Activated effector memory CD4-positive, alpha-beta T cell treated with Interleukin-2 at 50 U/mL for 16 hours (primary cell): ENCODE data around the gene COQ8B.
A peak's percentile ranks its signal among the peaks of the same experiment; 100 is the strongest.
"Not testable (repeated sequence)": the region's sequence is repeated elsewhere in the genome, so short reads cannot be mapped to it uniquely, and the experiment has no call there.

Experiments
- DNase-seq: peaks from one replicate; pipeline ENCODE4 v3.0.0-alpha.2; 2020

COQ8B gene

DNA sequence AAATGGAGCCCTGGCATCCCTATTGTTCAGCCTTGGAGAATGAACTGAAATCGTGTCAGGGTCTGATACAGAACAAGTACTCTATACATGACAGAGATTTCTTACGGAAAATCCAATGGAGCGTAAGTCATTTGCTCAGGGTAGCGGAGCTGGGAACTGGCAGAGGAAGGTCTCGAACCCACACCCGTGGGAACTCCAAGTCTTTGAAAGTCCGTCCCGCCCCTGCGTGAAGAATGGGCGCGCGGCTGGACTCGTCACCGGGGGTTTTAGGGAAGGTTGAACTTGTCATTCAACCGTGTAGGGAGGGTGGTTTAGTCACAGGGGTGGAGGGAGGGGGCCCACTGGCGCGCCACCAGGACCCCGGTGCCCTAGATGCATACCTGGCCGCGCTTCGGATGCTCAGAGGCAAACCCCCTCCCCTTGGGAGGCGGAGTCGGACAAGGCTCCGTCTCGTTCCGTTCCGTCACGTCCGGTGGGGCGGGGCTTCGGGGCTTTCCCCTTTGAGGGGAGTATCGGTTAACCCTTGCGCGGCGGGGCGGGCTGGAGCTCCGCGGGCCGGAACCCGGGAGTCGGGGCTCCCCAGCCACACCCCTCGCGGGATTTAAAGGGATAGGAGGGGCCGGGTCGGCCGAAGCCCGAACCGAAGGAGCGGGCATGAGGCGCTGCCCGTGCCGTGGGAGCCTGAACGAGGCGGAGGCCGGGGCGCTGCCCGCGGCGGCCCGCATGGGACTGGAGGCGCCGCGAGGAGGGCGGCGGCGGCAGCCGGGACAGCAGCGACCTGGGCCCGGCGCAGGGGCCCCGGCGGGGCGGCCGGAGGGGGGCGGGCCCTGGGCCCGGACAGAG is at the start of gene COQ8B, which contains the start of gene ITPKC:
Gene COQ8B (minus strand): TSS at position 405 of the 843 bp plus-strand sequence. CDS start 2,254 bp downstream, outside the sequence.
Gene ITPKC (plus strand): TSS at position 631 of the 843 bp plus-strand sequence. CDS start 24 bp downstream, at position 655.
- peak; percentile 98 for DNase-seq

DNA sequence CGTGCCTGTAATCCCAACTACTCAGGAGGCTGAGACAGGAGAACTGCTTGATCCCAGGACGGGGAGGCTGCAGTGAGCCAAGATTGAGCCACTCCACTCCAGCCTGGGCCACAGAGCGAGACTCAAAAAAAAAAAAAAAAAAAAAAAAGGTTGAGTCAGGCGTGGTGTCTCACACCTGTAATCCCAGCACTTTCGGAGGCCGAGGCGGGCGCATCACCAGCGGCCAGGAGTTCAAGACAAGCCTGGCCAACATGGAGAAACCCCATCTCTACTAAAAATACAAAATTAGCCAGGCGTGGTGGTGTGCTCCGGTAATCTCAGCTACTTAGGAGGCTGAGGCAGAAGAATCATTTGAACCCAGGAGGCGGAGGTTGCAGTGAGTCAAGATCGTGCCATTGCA is 49.7 kb upstream of the COQ8B start:
- not testable (repeated sequence) for DNase-seq

DNA sequence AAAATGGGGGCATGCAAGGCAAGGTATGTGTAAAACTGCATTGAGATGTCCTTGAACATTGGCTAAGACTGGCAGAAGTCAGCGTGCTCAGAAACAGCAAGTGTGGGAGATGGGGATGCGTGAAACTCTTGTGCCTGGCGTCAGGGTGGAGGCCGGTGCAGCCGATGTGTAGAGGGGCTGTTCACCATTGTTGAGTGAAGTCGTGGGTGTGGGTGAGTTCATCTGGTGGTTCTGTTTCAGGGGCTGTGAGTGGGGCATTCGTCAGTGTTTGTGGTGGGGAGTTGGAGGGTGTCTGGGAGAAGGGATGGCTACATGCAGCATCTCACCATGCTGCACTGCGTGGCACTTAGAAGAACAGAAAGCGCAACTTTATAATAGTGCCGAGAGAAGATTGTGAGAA is 47.3 kb upstream of the COQ8B start:
- no peak for DNase-seq

DNA sequence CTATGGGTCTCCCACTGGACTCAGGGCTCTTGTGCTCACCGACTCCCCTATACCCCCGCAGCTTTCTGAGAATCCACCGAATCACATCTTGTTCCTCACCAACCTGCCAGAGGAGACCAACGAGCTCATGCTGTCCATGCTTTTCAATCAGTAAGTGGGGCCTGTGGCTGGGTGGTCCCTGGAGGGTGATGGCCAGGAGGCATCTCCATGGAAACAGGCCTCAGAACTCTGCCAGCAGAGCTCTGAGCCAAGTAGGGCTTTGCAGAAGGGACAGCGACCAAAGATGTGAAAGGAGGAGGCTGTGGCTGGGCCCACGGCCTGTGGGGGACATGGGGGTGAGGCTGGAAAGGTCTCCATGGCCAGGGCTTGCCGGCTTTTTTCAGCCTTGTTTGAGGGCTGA is 46.8 kb upstream of the COQ8B start:
- no peak for DNase-seq

DNA sequence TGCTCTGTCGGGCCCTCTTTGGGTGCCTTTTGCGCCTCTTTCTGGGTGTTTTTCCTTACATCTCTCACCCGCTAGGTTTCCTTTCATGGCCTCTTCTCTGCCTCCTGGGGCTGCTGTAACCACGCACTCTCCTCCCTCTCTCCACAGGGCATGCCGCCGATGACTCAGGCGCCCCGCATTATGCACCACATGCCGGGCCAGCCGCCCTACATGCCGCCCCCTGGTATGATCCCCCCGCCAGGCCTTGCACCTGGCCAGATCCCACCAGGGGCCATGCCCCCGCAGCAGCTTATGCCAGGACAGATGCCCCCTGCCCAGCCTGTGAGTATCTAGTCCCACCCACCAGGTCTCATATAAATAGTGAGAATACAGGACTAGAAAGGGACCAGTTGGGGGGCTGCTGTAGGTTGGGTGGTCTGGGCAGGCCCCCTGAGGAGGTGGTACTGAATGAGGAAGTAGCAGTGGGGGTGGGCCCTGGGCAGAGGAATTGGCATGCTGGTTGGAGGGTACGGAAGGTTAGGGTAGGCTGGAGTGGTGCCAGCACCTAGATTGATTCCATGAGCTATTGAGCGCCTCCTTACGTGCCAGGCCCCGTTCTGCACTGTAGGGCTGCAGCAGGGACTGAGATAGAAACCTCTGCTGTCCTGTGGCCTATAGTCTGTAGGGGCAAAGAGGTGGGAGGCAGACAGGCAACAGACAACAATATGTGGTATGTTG is 46.2 kb upstream of the COQ8B start:
- no peak for DNase-seq

DNA sequence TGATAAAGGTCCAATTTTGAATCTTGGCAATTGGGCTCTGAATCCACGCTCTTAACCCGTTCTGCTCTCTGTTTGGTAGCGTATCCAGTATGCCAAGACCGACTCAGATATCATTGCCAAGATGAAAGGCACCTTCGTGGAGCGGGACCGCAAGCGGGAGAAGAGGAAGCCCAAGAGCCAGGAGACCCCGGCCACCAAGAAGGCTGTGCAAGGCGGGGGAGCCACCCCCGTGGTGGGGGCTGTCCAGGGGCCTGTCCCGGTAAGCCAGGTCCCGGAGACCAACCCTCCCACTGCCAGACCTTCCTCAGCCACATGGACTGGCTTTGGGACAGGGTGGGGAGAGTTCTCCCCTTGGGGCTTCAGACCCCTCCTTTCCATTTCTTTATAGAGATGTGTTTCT is 42.7 kb upstream of the COQ8B start:
- DNase-seq = no peak

DNA sequence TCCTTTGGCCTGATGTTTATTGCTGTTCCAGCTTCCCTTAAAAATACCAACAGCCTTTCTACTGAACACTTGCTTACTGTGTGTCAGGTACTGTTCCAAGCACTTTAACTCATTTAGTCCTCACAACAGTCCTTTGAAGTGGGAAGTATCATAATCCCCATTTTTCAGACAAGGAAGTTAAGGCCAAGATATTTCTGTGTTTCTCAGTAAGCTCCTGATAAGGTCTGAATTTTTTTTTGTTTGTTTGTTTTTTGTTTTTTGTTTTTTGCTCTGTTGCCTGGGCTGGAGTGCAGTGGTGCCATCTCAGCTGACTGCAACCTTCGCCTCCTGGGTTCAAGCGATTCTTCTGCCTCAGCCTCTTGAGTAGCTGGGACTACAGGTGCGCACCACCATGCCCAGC is 41.8 kb upstream of the COQ8B start:
- no peak for DNase-seq

DNA sequence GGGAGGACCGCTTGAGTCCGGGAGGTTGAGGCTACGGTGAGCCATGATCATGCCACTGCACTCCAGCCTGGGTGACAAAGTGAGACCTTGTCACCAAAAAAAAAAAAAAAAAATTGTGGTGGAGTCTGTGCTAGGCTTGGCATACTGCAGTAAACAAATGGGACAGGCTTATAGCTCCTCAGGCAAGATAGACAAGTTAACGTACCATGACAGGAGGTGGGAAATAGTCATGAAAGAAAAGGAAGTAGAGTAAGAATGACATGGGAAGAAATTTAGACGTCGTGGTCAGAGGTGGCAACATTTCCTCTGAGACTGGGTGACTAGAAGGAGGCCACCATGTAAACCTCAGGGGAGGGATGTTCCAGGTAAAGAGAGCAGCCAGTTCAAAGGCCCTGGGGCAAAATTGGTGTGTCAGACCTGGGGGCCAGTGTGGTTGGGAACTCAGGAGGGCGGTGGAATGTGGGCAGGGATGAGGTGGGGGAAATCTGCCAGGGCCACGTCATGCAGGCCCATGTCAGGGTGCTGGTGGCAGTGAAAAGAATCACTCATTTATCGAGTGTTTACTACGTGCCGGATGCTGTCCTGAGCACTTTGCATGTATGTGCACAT is 39.9 kb upstream of the COQ8B start:
- no peak for DNase-seq

DNA sequence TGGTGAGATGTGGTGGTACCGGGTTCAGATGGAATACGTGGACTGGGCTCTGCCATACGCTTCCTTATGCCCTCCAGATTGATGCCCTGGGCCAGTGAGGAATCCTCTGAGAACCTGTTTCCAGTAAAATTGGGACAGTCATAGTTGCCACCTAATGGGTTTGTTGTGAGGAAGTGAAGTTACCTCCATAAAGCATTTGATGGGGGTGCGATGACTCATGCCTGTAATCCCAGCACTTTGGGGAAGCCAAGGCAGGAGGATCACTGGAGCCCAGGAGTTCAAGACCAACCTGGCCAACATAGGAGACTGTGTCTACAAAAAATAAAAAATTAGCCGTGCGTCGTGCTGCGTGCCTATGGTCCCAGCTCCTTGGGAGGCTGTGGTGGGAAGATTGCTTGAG is 39.1 kb upstream of the COQ8B start:
- no peak for DNase-seq

DNA sequence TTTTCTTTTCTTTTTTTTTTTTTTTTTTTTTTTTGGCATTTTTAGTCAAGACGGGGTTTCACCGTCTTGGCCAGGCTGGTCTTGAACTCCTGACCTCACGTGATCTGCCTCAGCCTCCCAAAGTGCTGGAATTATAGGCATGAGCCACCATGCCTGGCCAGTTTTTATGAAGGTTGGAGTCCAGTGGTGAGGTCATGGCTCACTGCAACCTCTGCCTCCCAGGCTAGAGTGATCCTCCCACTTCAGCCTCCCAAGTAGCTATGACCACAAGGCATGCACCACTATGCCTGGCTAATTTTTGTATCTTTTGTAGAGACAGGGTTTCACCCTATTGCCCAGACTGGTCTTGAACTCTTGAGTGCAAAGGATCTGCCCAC is 38.5 kb upstream of the COQ8B start:
- DNase-seq = no peak

DNA sequence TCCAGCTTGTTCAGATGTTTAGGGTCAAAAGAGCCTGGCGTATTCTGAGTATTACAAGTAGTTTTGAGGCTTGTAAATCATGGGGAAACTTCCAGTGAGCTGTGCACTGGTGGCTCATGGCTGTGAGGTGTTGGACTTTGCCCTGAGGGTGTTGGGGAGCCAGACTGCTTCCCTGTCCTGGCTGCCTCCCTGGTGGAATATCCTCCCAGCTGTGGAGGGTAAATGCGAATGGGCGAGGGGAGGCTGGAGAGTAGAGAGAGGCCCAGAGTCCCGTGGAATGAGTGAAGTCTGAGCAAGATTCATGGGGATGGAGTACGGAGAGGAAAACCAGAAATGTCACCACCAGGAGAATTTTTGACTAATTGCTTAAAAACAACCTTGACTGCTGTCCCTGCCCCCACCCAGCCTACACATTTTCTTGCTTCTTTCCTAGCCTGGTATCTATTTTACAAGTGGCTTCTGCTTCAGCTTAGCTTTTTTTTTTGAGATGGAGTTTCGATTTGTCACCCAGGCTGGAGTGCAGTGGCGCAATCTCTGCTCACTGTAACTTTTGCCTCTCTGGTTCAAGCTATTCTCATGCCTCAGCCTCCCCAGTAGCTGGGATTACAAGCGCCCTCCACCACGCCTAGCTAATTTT is 38.0 kb upstream of the COQ8B start:
- DNase-seq = no peak

DNA sequence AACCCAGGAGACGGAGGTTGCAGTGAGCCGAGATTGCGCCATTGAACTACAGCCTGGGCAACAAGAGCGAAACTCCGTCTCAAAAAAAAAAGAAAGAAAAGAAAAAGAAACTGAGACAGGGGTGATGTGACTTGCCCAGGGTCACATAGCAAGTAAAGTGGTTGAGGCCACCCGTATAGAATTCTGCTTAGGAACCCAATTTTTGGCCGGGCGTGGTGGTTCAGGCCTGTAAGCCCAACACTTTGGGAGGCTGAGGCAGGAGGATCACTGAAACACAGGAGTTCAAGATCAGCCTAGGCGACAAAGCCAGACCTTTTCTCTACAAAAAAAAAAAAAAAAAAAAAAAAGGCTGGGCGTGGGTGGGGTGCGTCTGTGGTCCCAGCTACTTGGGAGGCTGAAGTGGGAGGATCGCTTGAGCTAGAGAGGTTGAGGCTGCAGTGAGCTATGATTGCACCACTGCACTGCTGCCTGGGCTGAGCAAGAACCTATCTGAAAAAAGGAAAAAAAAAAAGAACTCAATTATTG is 35.6 kb upstream of the COQ8B start:
- no peak for DNase-seq

DNA sequence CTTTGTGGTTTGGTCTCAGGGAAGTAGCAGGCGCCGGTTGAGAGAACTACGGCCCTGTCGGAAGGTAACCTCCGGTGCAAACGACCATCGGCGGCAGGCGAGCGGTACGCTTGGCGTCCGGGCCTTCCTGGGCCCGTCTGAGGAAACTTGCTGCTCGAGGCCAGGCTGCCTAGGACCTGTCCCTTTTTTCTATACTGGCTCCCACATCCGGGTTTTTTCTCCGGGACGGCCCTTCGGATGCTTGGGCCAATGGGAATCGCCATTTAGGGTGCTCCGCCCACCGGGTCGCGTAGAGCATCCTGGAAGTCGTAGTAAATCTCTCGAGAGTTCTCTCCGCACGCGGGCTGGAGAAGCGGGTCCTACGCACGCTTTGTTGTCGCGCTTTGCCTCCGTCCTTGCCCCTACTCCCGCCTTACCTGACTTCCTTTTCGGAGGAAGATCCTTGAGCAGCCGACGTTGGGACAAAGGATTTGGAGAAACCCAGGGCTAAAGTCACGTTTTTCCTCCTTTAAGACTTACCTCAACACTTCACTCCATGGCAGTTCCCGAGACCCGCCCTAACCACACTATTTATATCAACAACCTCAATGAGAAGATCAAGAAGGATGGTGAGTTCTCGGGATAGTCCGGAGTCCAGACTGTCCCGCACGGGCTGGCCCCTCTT is 34.3 kb upstream of the COQ8B start, which contains the start of gene SNRPA:
Gene SNRPA (plus strand): TSS at position 330 of the 664 bp plus-strand sequence. CDS start 206 bp downstream, at position 536.
- DNase-seq = peak; percentile 94

DNA sequence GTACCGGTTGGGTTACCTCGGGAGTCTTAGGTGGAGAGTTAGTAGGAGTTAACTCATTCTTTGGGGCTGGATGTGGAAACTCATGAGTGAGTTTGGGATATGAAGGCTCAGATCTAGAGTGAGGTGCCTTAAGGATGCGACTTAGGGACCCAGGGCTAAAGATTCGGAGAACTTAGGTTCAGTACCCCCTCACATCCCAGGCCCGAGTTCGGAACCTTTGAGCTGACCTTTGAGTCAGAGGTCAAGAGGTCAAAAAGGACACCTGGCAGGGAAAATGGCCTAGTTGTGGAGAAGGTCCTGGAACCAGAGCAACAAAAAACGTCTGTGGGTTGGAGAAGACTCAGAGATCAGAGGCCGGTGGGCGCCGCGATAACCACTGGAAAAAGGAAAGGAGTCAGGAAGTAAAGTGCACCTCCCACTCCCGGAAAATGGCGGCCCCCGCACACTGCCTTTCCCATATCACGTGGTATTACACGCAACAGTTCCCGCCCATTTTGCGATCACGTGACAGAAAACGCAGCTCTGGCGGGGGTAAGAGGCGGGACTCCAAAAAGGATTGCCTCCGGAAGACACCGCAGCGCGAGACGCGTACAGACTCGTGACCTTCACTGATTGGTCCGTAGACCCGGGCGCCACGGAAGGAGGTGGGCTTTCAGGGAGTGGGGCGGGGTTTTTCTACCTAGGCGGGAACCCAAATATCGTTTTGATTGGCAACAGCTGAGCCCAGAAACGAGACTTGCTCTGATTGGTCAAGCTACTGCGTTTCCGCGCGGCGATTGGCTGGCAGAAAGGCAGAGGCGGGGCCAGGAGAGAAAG is 33.6 kb upstream of the COQ8B start, which contains the start of gene ACTMAP:
Gene ACTMAP (minus strand): TSS at position 420 of the 816 bp plus-strand sequence. CDS start 674 bp downstream, outside the sequence.
- DNase-seq = peak; percentile 100

DNA sequence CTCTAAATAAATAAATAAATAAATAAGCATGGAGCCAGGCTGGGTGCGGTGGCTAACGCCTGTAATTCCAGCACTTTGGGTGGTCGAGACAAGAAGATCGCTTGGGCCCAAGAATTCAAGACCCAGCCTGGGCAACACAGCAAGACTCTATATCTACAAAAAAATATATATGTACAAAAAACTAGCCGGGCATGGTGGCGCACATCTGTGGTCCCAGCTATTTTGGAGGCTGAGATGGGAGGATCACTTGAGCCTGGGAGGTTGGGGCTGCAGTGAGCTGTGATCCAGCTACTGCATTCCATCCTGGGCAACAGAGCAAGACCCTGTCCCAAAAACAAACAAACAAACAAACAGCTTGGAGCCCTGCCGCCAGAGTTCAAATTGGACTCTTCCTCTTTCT is 30.9 kb upstream of the COQ8B start:
- DNase-seq = no peak

DNA sequence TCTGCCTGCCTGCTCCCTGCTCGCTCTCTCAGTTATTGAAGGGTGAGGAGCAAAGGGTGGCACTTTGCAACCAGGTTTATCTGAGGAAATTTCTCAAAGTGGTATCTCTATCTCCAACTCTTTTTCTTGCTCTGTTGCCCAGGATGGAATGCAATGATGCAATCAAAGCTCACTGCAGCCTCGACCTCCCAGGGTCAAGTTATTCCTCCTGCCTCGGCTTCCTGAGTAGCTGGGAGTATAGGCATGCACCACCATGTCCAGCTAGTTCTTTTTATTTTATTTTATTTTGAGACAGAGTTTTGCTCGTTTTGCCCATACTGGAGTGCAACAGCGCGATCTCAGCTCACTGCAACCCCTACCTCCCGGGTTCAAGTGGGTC is 28.7 kb upstream of the COQ8B start:
- no peak for DNase-seq

DNA sequence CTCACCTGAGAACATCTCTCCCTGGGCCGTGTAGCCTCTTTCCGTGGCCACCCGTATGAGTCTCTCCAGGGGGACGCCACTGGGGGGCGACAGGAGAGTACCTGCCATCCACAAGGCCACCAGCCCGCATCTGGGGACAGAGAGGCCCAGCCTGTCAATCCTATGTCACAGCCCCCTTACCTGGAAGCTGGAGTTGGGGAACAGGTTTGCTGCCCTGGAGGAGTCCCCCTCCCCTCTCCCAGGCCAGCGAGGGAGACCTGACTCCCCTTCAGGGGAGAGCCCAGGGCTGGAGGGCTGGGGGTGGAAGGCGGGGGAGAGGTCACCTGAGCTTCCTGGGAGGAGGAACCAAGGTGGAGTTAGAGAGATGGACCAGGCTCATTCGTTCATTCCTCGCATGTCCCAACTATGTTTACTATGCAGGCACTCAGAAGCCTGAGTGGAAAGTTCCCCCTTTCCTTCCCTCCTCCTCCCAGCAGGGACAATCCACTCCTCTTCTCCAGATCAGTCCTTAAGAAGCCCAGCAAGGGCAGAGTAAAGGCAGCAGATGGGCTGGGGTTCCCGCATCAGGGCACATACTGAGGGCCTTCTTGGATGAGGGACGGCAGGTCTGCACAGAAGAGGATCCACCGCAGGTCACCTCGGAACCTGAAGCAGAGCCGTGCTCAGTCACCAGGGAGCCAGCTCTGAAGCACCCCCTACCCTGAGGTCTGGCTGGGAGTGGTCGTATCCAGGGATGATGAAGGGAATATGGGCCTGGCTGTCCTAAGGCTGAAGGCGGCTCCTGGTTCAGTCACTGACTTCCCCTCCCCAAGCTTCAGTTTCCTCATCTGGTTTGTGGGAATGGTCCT is 28.1 kb upstream of the COQ8B start:
- DNase-seq = no peak

DNA sequence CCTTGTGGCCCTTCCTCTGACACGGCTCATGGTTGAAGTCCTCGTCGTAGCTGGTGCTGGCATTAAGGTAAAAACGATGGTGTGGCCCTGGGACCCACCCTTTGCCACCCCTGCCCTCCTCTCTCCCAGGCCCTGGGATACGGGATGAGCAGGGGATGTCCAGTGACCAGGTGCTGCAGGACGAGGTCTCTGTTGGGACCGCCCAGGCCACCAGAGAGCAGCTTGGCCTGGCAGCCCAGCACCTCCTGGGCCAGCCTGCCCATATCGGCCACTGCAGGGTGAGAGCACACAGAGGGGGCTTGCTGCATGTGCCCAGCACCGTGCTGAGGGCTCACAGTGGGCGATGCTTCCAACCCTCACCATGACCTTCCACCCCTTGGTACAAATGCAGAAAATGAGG is 27.2 kb upstream of the COQ8B start:
- DNase-seq = no peak

DNA sequence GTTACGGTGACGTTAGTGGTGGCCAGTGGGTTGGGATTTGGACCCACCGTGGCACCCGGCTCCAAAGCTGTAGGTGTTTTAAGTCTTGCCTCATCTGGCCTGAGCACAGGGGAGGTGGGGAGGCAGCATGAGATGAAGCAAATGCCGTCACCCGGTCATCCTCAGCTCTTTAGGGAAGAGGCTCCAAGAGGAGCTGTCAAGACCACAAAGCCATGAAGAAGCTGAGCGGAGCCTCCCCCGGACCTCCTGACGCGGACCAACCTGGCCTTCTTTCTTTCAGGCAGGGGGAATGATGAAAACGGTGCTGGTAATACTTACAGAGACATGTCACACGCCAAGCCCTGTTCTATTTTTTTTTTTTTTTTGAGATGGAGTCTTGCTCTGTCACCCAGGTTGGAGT is 26.2 kb upstream of the COQ8B start:
- no peak for DNase-seq

DNA sequence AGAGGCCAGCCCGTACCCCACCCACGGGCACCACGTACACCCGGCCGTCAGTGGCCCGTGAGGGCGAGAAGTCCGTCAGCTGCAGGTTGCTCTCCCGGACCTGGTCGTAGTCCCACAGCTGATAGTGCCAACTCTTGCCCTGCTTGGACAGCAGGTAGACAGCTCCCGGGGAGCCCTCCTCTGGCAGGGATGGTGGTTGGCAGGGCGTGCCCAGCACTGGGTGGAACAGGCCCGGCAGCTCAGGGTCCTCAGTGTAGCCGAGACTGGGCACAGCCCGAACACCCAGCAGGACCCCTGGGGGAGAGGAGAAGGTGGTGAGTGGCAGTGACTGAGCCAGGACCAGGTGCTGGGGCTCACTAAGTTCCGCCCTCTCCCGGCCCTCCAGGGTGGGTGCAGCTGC is 25.8 kb upstream of the COQ8B start:
- no peak for DNase-seq
